GM10266 (cell line): ENCODE data around the gene PFDN4.
"Not testable (repeated sequence)": the region's sequence is repeated elsewhere in the genome, so short reads cannot be mapped to it uniquely, and the experiment has no call there.

Experiments
- DNase-seq: peaks from one replicate; pipeline ENCODE4 v3.0.0; 2012; ENCODE audit errors: extremely low spot score
- CTCF ChIP-seq: IDR thresholded peaks from 2 replicates; pipeline ENCODE4 v1.5.1; 2012; ENCODE audit warnings: mild to moderate bottlenecking, low read depth; ENCODE audit not compliant: control insufficient read depth, insufficient read depth; ENCODE audit errors: missing control alignments

Gene PFDN4

GRCh38 chr20:54227751-54228150, 19.9 kb downstream of the PFDN4 start:
- no peak for TF ChIP-seq CTCF

GRCh38 chr20:54228841-54229240, 21.0 kb downstream of the PFDN4 start:
- no peak for TF ChIP-seq CTCF
- DNase-seq = no peak

More at GRCh38 chr20:54227751-54228150, 19.9 kb downstream of the PFDN4 start:
- no peak for DNase-seq

GRCh38 chr20:54229566-54230160, 21.8 kb downstream of the PFDN4 start:
- TF ChIP-seq CTCF = no peak
- DNase-seq = no peak

- DNase-seq = no peak
- TF ChIP-seq CTCF = no peak
Observed at GRCh38 chr20:54231036-54231435, 23.1 kb downstream of the PFDN4 start.

GRCh38 chr20:54234991-54235390, 27.1 kb downstream of the PFDN4 start:
- no peak for DNase-seq
- no peak for TF ChIP-seq CTCF

- TF ChIP-seq CTCF = no peak
Observed at GRCh38 chr20:54237116-54237943, 29.4 kb downstream of the PFDN4 start.

GRCh38 chr20:54244113-54244512, 36.2 kb downstream of the PFDN4 start:
- DNase-seq = no peak
- no peak for TF ChIP-seq CTCF

More at GRCh38 chr20:54237116-54237943, 29.4 kb downstream of the PFDN4 start:
- no peak for DNase-seq

GRCh38 chr20:54248705-54249104, 40.8 kb downstream of the PFDN4 start:
- not testable (repeated sequence) for DNase-seq
